H1 (cell line): ENCODE results near the gene CNBD2. TPM values are rescaled to one million over a fixed set of nuclear protein-coding genes. Genes with fewer than 3 reads are reported as not detected.

Experiments
- CHD7 ChIP-seq: fragments of 300-600 bp; sonication (generic); IDR thresholded peaks from 2 replicates; pipeline ENCODE4 v1.7.1; 2012; ENCODE audit warnings: low read length, moderate library complexity, mild to moderate bottlenecking, inconsistent platforms; ENCODE audit not compliant: insufficient replicate concordance
- CTCF ChIP-seq, 3 experiments: IDR thresholded peaks; 1 replicate in 2 of 3; 2 replicates in 1 of 3; pipeline versions ENCODE4 v1.5.1 to v1.6.1; 2011; ENCODE audit warnings: low read length in 3 of 3, mild to moderate bottlenecking in 3 of 3, inconsistent platforms in 2 of 3, low read depth in 1 of 3, moderate library complexity in 1 of 3; ENCODE audit not compliant: insufficient read depth in 1 of 3; ENCODE audit errors: control extremely low read depth in 1 of 3
- JUN ChIP-seq: IDR thresholded peaks from 2 replicates; pipeline ENCODE4 v1.6.1; 2011; ENCODE audit warnings: low read depth, mild to moderate bottlenecking, improper control_type of control experiment, low read length
- MAX ChIP-seq: IDR thresholded peaks from 2 replicates; pipeline ENCODE4 v1.6.1; 2012; ENCODE audit warnings: inconsistent platforms
- RBBP5 ChIP-seq: IDR thresholded peaks from 2 replicates; pipeline ENCODE4 v1.7.1; 2012; ENCODE audit warnings: low read depth, mild to moderate bottlenecking, inconsistent platforms, low read length, moderate library complexity, borderline replicate concordance
- USF2 ChIP-seq: IDR thresholded peaks from 2 replicates; pipeline ENCODE4 v1.6.1; 2011; ENCODE audit warnings: low read length, improper control_type of control experiment
- polyA plus RNA-seq, 7 experiments: library from polyadenylated mRNA; depleted of rRNA in 3 of 7; stranded (reverse) in 5 of 7; unstranded in 2 of 7; fragments of >200 nt in 5 of 7; fragments of 200-250 nt in 2 of 7; gene quantifications; 1 replicate in 5 of 7; 2 replicates in 1 of 7; 4 replicates in 1 of 7; pipeline versions ENCODE4 v1.2.1 to v1.2.3, GENCODE V29; 2011 to 2013; ENCODE audit warnings: missing spikeins in 2 of 7, mixed read lengths in 2 of 7
- total RNA-seq: library from RNA; stranded (reverse); fragmentation: NEBNext Ultra II Directional; extraction: Animal tissue kit (Norgen Biotek cat#: 25700); gene quantifications from 2 replicates; pipeline ENCODE4 v1.2.1, GENCODE V29; 2021

Gene CNBD2
- total and polyA plus RNA-seq, 2 of the 8 experiments (the other 6 are each of a cell fraction or from before 2014, with no cell fraction given) = 2.6 to 4.5 TPM

- TF ChIP-seq CHD7 (no peak), RBBP5 (no peak), MAX (no peak), JUN (no peak), CTCF (IDR thresholded peaks at IDR 0.05; ENCODE audit: control extremely low read depth in 1 of 3, insufficient read depth in 1 of 3, low read depth in 1 of 3, low read length in 3 of 3) (peak in 1 of 3 experiments; percentile 2; a peak in 1 of 4 replicates), USF2 (no peak)
- TF ChIP-seq, all 59 proteins: peak for 1
Measured at GRCh38 chr20:35981969-35982368, 13.6 kb downstream of the CNBD2 start (continued).
